ENCODE data around the gene MIXL1. TPM values are rescaled to one million over a fixed set of nuclear protein-coding genes. Genes with fewer than 3 reads are reported as not detected.

The MIXL1 gene
- polyA plus RNA-seq (2013) = 2.8 TPM

DNA sequence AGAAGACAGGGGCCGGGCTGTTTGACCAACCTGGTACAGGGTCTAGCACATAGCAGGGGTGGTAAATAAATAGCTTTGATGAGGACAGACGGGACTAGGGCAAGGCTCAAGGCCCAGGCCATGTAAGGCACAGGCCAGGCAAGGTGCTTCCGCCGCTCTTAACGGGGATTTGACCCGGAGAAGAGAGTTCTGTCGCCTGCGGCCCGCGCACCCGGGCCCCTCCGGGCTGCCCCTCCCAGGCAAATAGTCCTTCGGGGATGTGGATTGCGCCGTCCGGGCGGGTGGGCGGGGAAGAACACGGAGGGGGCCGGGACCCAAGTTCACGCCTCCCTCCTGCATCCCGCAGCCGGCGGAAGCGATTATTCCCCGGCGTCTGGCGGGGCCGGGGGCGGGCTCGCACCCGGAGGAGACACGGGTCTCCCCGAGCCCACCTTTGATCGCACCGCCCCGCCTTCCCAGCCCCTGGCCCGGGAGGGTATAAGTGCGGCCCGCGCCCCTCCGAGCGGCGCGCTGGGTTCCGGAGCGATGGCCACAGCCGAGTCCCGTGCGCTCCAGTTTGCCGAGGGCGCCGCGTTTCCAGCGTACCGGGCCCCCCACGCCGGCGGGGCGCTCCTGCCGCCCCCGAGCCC is at the start of gene MIXL1:
Gene MIXL1, plus strand, starts transcription at position 508 of the 629 bp plus-strand sequence. Its CDS starts 18 bp downstream, at position 526.
- Histone ChIP-seq H3K36me3 (ENCODE audit: control insufficient read depth in 4 of 4, insufficient read depth in 4 of 4, low read length in 3 of 4) (peaks cover 0 to 3% (median under 1%) of the 10 kb centered on the region in 4 experiments), H3K27ac (ENCODE audit: insufficient read depth in 1 of 2, low read depth in 1 of 2, low read length in 2 of 2, poor library complexity in 1 of 2, severe bottlenecking in 2 of 2) (no peak within 1 kb of the TSS), H3K4me3 (ENCODE audit: control insufficient read depth in 1 of 7, extremely low read depth in 1 of 7, insufficient read depth in 4 of 7, low read depth in 2 of 7, low read length in 6 of 7) (peak within 1 kb of the TSS; percentile 68 to 88 (median 73)), H3K4me1 (ENCODE audit: control extremely low read depth in 1 of 4, control insufficient read depth in 4 of 4, insufficient read depth in 4 of 4, low read length in 3 of 4) (peaks cover 0 to 9% (median 8%) of the 10 kb centered on the region in 4 experiments), H3K27me3 (replicated peaks in 2 of 5; ENCODE audit: control insufficient read depth in 4 of 5, insufficient read depth in 5 of 5, low read length in 4 of 5) (no peaks in the 10 kb centered on the region), H3K9me3 (ENCODE audit: control extremely low read depth in 1 of 5, control insufficient read depth in 4 of 5, insufficient read depth in 2 of 5, low read depth in 1 of 5, low read length in 4 of 5) (no peaks in the 10 kb centered on the region)
- POLR2A ChIA-PET = no interaction called here
- WGBS (ENCODE audit: insufficient coverage) = 3% methylated on average over 59 of the region's 62 CpGs
- CTCF ChIA-PET = interaction anchor here (1.3 to 1.6 kb wide), 2 partner anchors 98 to 112 kb away, joined by 4 to 5 read pairs; no protein-coding TSS in a partner anchor
- DNase-seq = peak; percentile 34 to 64 (median 45)

DNA sequence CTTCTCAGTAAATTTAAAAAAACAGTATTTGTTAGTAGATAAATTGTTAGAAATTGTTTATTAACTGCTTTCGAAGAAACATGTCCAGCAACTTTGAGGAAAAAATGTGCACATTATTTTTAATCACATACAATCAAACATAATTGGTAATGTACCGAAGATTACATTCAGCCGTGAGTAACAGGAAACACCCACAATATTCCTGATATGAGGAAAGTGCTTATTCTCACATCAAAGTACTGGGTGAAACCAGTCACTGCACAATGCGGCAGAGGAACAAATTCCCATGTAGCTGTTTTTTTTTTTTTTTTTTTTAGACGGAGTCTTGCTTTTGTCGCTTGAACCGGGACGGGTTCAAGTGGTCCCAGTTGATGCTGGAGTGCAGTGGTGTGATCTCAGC is 46.6 kb upstream of the MIXL1 start:
- Histone ChIP-seq H3K4me1 (ENCODE audit: control extremely low read depth in 1 of 4, control insufficient read depth in 4 of 4, insufficient read depth in 4 of 4, low read length in 3 of 4) (peaks cover 0 to 4% (median 2%) of the 10 kb centered on the region in 4 experiments), H3K36me3 (ENCODE audit: control insufficient read depth in 4 of 4, insufficient read depth in 4 of 4, low read length in 3 of 4) (peaks cover 2 to 13% (median 9%) of the 10 kb centered on the region in 4 experiments), H3K9me3 (ENCODE audit: control extremely low read depth in 1 of 5, control insufficient read depth in 4 of 5, insufficient read depth in 2 of 5, low read depth in 1 of 5, low read length in 4 of 5) (no peaks in the 10 kb centered on the region), H3K27me3 (replicated peaks in 2 of 5; ENCODE audit: control insufficient read depth in 4 of 5, insufficient read depth in 5 of 5, low read length in 4 of 5) (no peaks in the 10 kb centered on the region), H3K27ac (ENCODE audit: insufficient read depth in 1 of 2, low read depth in 1 of 2, low read length in 2 of 2, poor library complexity in 1 of 2, severe bottlenecking in 2 of 2) (no peak overlapping the region), H3K4me3 (ENCODE audit: control insufficient read depth in 1 of 7, extremely low read depth in 1 of 7, insufficient read depth in 4 of 7, low read depth in 2 of 7, low read length in 6 of 7) (no peak overlapping the region)
- POLR2A ChIA-PET = interaction anchor here (0.6 kb wide), 1 partner anchor 156 kb away, joined by 3 read pairs; no protein-coding TSS in a partner anchor
- CTCF ChIA-PET = no interaction called here
- no peak for DNase-seq
- WGBS (ENCODE audit: insufficient coverage) = 100% methylated on average over 1 of the region's 8 CpGs

DNA sequence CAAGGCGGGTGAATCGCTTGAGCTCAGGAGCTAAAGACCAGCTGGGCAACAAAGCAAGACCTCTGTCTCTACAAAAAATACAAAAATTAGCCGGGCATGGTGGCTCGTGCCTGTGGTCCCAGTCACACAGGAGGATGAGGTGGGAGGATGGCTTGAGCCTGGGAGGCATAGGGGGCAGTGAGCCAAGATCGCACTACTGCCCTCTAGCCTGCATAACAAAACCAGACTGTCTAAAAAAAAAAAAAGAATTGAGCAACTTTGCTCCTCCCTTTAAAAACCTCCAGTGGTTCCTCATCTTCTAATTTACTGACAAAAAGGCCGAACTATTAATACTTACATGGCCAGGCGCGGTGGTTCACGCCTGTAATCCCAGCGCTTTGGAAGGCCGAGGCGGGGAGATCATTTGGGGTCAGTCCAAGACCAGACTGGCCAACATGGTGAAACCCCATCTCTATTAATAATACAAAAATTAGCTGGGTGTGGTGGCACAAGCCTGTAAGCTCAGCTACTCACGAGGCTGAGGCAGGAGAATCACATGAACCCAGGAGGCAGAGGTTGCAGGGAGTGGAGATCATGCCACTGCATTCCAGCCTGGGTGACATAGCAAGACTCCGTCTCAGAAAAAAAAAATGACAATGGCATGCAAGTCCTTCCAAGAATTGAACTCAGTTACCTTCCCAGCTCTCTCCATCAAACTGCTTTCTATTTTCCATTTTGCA is 41.3 kb upstream of the MIXL1 start:
- peaks cover 14 to 33% (median 28%) of the 10 kb centered on the region in 4 experiments for H3K4me1 ChIP-seq (ENCODE audit: control extremely low read depth in 1 of 4, control insufficient read depth in 4 of 4, insufficient read depth in 4 of 4, low read length in 3 of 4)

DNA sequence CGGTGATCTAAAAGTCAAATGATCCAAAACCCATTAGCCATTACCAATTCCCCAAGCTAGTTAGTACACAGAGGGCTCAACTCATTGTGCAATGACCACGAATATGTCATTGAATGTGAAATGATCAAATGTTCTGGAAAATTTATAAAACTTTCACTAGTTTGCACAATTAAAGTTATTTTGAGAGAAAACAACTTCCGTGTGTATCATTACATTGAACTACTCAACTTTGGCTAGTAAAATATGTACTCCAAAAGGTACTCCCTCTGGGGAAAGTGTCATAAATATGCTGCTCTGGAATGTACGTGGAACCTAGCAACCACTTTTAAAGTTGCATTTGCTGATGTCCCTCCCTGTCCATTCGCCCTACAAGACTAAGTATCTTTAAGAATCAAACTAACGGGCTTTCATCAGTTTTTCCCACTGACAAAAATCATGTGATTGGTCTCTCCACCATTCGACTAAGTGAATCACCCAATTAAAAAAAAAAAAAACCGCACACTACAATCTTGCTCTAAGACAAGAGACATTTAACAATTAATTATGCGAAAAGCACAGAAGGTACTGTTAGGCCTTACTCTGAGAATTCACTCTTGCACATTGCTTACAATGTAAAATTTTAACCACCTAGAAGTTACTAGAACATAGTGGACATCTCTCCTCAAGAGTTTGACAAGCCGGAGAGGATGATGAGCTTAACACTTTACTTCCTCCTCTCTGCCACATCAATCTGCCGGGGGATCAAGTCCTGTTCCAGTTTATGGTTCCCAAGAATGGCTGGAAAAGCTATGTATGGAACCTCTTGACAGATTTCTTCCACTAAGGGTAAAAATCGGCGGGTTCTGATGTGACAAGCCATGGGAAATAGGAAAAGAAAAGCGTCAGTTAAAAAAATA is 38.1 kb upstream of the MIXL1 start:
- WGBS (ENCODE audit: insufficient coverage) = 62% methylated on average over 9 of the region's 14 CpGs
- CTCF ChIA-PET = interaction anchor here (0.8 to 6.0 kb wide), 6 partner anchors 8 to 59 kb away, joined by 3 to 44 read pairs (median 12); no protein-coding TSS in a partner anchor
- Histone ChIP-seq H3K4me3 (ENCODE audit: control insufficient read depth in 1 of 7, extremely low read depth in 1 of 7, insufficient read depth in 4 of 7, low read depth in 2 of 7, low read length in 6 of 7) (peak overlapping the region; percentile 41 to 95 (median 93)), H3K27ac (ENCODE audit: insufficient read depth in 1 of 2, low read depth in 1 of 2, low read length in 2 of 2, poor library complexity in 1 of 2, severe bottlenecking in 2 of 2) (peak overlapping the region; percentile 68 to 87), H3K27me3 (replicated peaks in 2 of 5; ENCODE audit: control insufficient read depth in 4 of 5, insufficient read depth in 5 of 5, low read length in 4 of 5) (no peaks in the 10 kb centered on the region), H3K36me3 (ENCODE audit: control insufficient read depth in 4 of 4, insufficient read depth in 4 of 4, low read length in 3 of 4) (peaks cover 0 to 7% (median 2%) of the 10 kb centered on the region in 4 experiments), H3K4me1 (ENCODE audit: control extremely low read depth in 1 of 4, control insufficient read depth in 4 of 4, insufficient read depth in 4 of 4, low read length in 3 of 4) (peaks cover 17 to 37% (median 30%) of the 10 kb centered on the region in 4 experiments), H3K9me3 (ENCODE audit: control extremely low read depth in 1 of 5, control insufficient read depth in 4 of 5, insufficient read depth in 2 of 5, low read depth in 1 of 5, low read length in 4 of 5) (no peaks in the 10 kb centered on the region)
- POLR2A ChIA-PET = interaction anchor here (0.6 kb wide), 1 partner anchor 14 kb away, joined by 7 read pairs; no protein-coding TSS in a partner anchor
- DNase-seq = peak in 1 of 3 donors; percentile 19

More for the DNA sequence above, 41.3 kb upstream of the MIXL1 start:
- CTCF ChIA-PET = interaction anchor here (0.6 to 6.0 kb wide), 14 partner anchors 9 to 128 kb away, joined by 3 to 44 read pairs (median 4); no protein-coding TSS in a partner anchor
- H3K27ac ChIP-seq (ENCODE audit: insufficient read depth in 1 of 2, low read depth in 1 of 2, low read length in 2 of 2, poor library complexity in 1 of 2, severe bottlenecking in 2 of 2) = no peak overlapping the region
- H3K4me3 ChIP-seq (ENCODE audit: control insufficient read depth in 1 of 7, extremely low read depth in 1 of 7, insufficient read depth in 4 of 7, low read depth in 2 of 7, low read length in 6 of 7) = peak overlapping the region in 1 of 7 experiments; percentile 53
- peaks cover 0 to 7% (median 2%) of the 10 kb centered on the region in 4 experiments for H3K36me3 ChIP-seq (ENCODE audit: control insufficient read depth in 4 of 4, insufficient read depth in 4 of 4, low read length in 3 of 4)
- POLR2A ChIA-PET = interaction anchor here (0.9 kb wide), 1 partner anchor 120 kb away, joined by 5 read pairs; the partner anchor contains the start of gene H3-3A
- peak; percentile 80 to 82 (median 80) for DNase-seq
- H3K9me3 ChIP-seq (ENCODE audit: control extremely low read depth in 1 of 5, control insufficient read depth in 4 of 5, insufficient read depth in 2 of 5, low read depth in 1 of 5, low read length in 4 of 5) = no peaks in the 10 kb centered on the region
- WGBS (ENCODE audit: insufficient coverage) = 74% methylated on average over 3 of the region's 14 CpGs
- H3K27me3 ChIP-seq (replicated peaks in 2 of 5; ENCODE audit: control insufficient read depth in 4 of 5, insufficient read depth in 5 of 5, low read length in 4 of 5) = no peaks in the 10 kb centered on the region

DNA sequence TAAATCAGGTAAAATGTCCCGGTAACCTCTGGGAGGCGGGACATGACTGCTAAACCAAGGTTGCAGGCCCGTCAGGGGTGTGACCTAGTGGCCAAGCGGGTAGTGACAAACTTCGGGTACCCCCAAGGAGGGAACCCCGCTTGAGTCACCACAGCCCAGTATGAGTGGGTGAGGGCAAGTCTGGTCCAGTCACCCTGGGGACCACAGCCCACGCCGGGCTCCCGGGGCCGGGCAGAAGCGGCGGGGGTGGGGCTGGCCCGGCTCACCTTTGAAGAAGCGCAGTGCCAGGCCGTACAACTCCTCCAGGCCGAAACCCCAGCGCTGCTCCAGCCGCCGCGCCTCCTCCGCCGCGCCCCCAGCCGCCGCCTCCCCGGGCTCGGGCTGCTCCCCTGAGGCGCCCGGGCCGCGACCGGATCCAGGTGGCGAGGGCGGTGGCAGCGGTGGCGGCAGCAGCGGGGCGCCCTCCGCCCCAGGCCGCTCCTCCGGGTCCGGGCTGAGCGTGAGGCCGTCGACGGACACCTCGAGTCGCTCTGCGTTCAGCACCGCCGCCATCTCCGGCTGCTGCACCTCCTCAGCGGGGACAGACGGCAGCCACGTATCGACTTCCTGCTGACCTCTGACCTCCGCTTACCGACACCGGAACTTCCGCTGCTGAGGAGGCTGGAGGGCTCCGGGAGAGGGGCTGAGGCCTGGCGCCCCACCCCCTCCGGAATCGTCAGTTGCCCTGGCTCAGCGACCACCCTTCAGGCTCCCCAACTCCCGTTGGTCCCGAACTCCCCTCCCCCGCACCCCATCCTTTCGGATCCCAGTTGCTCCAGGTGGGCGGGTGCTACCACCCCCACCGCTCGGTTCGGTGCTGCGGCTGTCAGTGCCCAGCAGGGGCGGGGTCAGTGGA is 37.1 kb upstream of the MIXL1 start, which contains the start of gene ACBD3:
Gene ACBD3, minus strand, starts transcription at position 618 of the 895 bp plus-strand sequence. Its CDS starts 66 bp downstream, at position 552.
- peak; percentile 86 to 93 (median 90) for DNase-seq
- H3K4me1 ChIP-seq (ENCODE audit: control extremely low read depth in 1 of 4, control insufficient read depth in 4 of 4, insufficient read depth in 4 of 4, low read length in 3 of 4) = peaks cover 17 to 37% (median 30%) of the 10 kb centered on the region in 4 experiments
- CTCF ChIA-PET = interaction anchor here (0.9 to 5.2 kb wide), 3 partner anchors 8 to 12 kb away, joined by 3 to 28 read pairs (median 13); no protein-coding TSS in a partner anchor
- peak within 1 kb of the TSS; percentile 41 to 95 (median 93) for H3K4me3 ChIP-seq (ENCODE audit: control insufficient read depth in 1 of 7, extremely low read depth in 1 of 7, insufficient read depth in 4 of 7, low read depth in 2 of 7, low read length in 6 of 7)
- POLR2A ChIA-PET = interaction anchor here (0.7 kb wide), 1 partner anchor 754 kb away, joined by 3 read pairs; the partner anchor contains the start of gene COQ8A
- 0% methylated on average over 75 of the region's 75 CpGs for WGBS (ENCODE audit: insufficient coverage)
- peak within 1 kb of the TSS; percentile 68 to 87 for H3K27ac ChIP-seq (ENCODE audit: insufficient read depth in 1 of 2, low read depth in 1 of 2, low read length in 2 of 2, poor library complexity in 1 of 2, severe bottlenecking in 2 of 2)
- H3K36me3 ChIP-seq (ENCODE audit: control insufficient read depth in 4 of 4, insufficient read depth in 4 of 4, low read length in 3 of 4) = peaks cover 0 to 4% (median 0%) of the 10 kb centered on the region in 4 experiments
- no peaks in the 10 kb centered on the region for H3K9me3 ChIP-seq (ENCODE audit: control extremely low read depth in 1 of 5, control insufficient read depth in 4 of 5, insufficient read depth in 2 of 5, low read depth in 1 of 5, low read length in 4 of 5)
- no peaks in the 10 kb centered on the region for H3K27me3 ChIP-seq (replicated peaks in 2 of 5; ENCODE audit: control insufficient read depth in 4 of 5, insufficient read depth in 5 of 5, low read length in 4 of 5)
